NB4 (cell line): ENCODE data around the gene FBXO44.
"Not testable (repeated sequence)": the region's sequence is repeated elsewhere in the genome, so short reads cannot be mapped to it uniquely, and the experiment has no call there.

ENCODE experiments used
- DNase-seq: peaks from one replicate; pipeline ENCODE4 v3.0.0; 2010; ENCODE audit warnings: low read depth
- H3K4me3 ChIP-seq: one replicate; pipeline ENCODE4 v1.5.1; 2011; ENCODE audit warnings: mild to moderate bottlenecking, low read depth, low read length, moderate library complexity
- MYC ChIP-seq: IDR thresholded peaks from 2 replicates; pipeline ENCODE4 v1.6.1; 2011; ENCODE audit warnings: low read depth, low read length
- POLR2A ChIP-seq: IDR thresholded peaks from 2 replicates; pipeline ENCODE4 v1.6.1; 2011; ENCODE audit warnings: mild to moderate bottlenecking; ENCODE audit not compliant: insufficient read length; ENCODE audit errors: extremely low read depth
- TF ChIP-seq, protein P1 (sequence below): IDR thresholded peaks from 2 replicates; pipeline ENCODE4 v1.6.1; 2011; ENCODE audit warnings: low read depth, low read length
- TF ChIP-seq, protein P2 (sequence below): IDR thresholded peaks from one replicate; pipeline ENCODE4 v1.5.1; 2012; ENCODE audit warnings: low read depth, low read length

Gene FBXO44

DNA sequence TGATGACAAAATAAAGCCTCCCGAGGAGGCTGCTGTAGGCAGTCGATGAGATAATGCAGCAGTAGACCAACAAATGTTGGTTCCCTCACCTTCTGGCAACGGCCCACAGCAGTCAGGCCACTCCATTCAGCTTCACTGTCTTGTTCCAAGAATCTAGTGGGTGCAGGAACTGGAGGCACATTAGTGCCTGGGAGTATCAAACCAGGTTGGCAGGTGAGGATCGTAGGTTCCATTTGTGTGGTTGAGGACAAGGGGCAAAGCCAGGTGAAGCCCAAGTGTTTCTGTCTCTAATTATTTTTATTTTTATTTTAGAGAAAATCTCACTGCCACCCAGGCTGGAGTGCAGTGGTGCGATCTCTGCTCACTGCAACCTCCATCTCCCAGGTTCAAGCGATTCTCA lies 13.7 kb upstream of the FBXO44 start:
- TF ChIP-seq, protein P1, sequence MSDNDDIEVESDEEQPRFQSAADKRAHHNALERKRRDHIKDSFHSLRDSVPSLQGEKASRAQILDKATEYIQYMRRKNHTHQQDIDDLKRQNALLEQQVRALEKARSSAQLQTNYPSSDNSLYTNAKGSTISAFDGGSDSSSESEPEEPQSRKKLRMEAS = no peak
- TF ChIP-seq, protein P2, sequence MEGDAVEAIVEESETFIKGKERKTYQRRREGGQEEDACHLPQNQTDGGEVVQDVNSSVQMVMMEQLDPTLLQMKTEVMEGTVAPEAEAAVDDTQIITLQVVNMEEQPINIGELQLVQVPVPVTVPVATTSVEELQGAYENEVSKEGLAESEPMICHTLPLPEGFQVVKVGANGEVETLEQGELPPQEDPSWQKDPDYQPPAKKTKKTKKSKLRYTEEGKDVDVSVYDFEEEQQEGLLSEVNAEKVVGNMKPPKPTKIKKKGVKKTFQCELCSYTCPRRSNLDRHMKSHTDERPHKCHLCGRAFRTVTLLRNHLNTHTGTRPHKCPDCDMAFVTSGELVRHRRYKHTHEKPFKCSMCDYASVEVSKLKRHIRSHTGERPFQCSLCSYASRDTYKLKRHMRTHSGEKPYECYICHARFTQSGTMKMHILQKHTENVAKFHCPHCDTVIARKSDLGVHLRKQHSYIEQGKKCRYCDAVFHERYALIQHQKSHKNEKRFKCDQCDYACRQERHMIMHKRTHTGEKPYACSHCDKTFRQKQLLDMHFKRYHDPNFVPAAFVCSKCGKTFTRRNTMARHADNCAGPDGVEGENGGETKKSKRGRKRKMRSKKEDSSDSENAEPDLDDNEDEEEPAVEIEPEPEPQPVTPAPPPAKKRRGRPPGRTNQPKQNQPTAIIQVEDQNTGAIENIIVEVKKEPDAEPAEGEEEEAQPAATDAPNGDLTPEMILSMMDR = no peak
- TF ChIP-seq MYC (no peak), POLR2A (no peak)

DNA sequence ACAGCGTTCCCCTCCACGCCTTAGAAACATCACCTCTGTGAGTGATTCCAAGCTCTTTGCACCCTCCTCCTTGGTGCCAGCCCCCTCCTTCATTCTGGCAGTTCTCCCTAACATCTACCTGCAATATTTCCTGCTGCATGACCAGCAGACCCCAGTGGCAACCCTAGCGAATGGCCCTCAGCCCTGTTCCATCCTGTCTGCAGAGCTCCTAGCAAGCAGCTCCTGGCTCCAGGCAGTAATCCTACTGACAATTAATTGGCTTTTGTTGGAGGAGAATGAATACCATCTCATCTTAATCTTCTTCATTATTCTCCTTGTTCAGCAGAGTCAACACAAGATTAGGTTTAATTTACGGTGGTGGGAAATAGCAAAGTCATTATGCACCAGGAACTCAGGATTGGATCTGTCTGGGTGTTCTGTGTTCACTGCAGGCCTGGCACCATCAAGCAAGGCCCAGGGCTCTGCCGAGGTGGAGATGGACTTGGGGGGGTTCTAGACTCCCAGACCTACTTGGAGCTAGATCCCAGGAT lies 12.8 kb upstream of the FBXO44 start:
- no peak for DNase-seq
- TF ChIP-seq, protein P2 = no peak
- TF ChIP-seq, protein P1 = no peak
- no peak for TF ChIP-seq MYC
- no peak for TF ChIP-seq POLR2A
- H3K4me3 ChIP-seq = no peak overlapping the region

More for the DNA sequence above, 13.7 kb upstream of the FBXO44 start:
- no peak for DNase-seq
- no peak overlapping the region for H3K4me3 ChIP-seq

DNA sequence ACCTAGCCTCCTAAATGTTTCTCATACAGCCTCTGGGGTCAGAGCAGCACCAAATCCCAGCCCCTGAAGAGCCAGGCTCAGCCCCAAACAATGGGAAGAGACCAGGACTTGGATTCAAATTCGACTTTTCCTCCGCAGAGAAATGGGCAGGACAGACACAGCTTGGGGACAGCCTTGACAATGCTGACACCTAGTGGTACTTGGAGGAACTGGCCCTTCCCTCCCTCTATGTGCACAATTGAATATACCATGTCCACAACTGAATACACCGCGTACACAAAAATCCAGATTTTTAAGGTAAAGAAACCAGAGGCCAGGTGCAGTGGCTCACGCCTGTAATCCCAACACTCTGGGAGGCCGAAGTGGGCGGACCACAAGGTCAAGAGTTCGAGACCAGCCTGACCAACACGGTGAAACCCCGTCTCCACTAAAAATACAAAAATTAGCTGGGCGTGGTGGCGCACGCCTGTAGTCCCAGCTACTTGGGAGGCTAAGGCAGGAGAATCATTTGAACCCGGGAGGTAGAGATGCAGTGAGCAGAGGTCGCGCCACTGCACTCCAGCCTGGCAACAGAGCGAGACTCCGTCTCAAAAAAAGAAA lies 12.2 kb upstream of the FBXO44 start:
- not testable (repeated sequence) for H3K4me3 ChIP-seq
- TF ChIP-seq, protein P2 = peak; percentile 95
- DNase-seq = peak; percentile 72

DNA sequence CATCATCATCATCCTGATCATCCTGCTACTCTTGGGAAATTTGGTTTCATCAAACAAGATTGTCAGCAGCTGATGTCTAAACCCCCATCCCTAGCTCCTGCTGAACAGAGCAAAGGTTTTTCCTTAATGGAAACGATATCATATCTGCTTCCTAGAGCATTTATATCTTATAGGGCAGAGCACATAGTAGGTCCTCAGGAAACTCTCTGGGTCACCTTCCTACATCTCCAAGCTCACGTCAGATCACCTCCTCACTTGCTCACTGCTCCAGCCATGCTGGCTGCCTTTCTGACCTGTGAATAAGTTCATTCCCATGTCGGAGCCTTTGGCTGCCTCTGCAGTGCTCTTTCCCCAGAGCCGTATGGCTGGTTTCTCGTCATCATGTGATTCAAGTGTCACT lies 10.9 kb upstream of the FBXO44 start:
- no peak for TF ChIP-seq MYC
- no peak for TF ChIP-seq POLR2A
- TF ChIP-seq, protein P1 = no peak
- no peak overlapping the region for H3K4me3 ChIP-seq
- DNase-seq = no peak

- no peak for DNase-seq
- no peak for TF ChIP-seq MYC
- TF ChIP-seq, protein P1 = no peak
- TF ChIP-seq, protein P2 = no peak
- TF ChIP-seq POLR2A = no peak
- H3K4me3 ChIP-seq = no peak overlapping the region
These were observed 9.4 kb upstream of the FBXO44 start for GRCh38 chr1:11645270-11645669.

DNA sequence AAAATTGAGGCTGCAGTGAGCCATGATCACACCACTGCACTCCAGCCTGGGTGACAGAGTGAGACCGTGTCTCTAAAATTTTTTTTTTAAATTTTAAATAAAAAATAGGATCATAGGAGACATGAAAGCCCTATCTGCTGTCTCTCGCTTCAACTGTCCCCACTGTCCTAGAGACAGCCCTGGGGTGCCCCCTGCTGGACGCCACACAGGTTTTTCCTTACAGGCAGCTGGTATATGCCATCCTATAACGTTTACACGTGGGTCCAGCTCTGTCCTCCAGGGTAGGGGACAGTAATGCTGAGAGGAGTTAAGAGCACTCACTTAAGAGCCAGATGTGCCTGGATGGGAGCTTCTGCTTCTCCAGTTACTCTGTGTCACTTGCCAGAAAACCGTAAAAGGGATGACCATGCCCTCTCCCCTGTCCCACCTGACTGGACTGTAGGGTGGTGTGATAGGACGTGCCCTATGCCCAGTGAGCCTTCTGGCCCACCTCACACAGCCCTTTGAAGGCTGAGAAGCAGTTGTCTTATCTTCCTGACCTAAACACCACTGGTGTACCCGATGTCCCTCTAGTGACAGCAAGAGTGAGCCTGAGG lies 8.9 kb upstream of the FBXO44 start:
- TF ChIP-seq, protein P2 = peak; percentile 80
- TF ChIP-seq POLR2A (no peak), MYC (peak; percentile 42; the same call in 1 of the 2 replicates)
- TF ChIP-seq, protein P1 = peak; percentile 77
- no peak overlapping the region for H3K4me3 ChIP-seq
- peak; percentile 82 for DNase-seq
